GM12874 (cell line): ENCODE results near the gene MTFR2.
A peak's percentile ranks its signal among the peaks of the same experiment; 100 is the strongest.

ENCODE experiments used
- CTCF ChIP-seq: IDR thresholded peaks from 2 replicates; pipeline ENCODE4 v1.5.1; 2011; ENCODE audit warnings: low read depth, mild to moderate bottlenecking, control low read depth, low read length, moderate library complexity; ENCODE audit not compliant: insufficient read depth

The MTFR2 gene

GRCh38 chr6:136249811-136250685, at the start of gene MTFR2:
Gene MTFR2 (minus strand): TSS chr6:136250311. CDS start chr6:136249099, 1,212 bp downstream.
- no peak for TF ChIP-seq CTCF

GRCh38 chr6:136294621-136295020, 44.5 kb upstream of the MTFR2 start:
- no peak for TF ChIP-seq CTCF

- TF ChIP-seq CTCF, result no peak
These were observed 40.4 kb upstream of the MTFR2 start for GRCh38 chr6:136290410-136291010.

GRCh38 chr6:136289579-136290409, 39.7 kb upstream of the MTFR2 start, which contains the start of gene BCLAF1:
Gene BCLAF1 (minus strand): TSS chr6:136289846. CDS start chr6:136279866, 9,980 bp downstream.
- no peak for TF ChIP-seq CTCF

GRCh38 chr6:136289327-136289578, 39.1 kb upstream of the MTFR2 start:
- TF ChIP-seq CTCF, result no peak

GRCh38 chr6:136288566-136289326, 38.6 kb upstream of the MTFR2 start:
- TF ChIP-seq CTCF, result peak; percentile 33; the same call in 1 of the 2 replicates
